RWPE1 (cell line): ENCODE measurements around the gene FGFR2.

Source experiments
- CTCF ChIA-PET: fragments of 350-600 bp; sonication (Branson Sonifier 250); formaldehyde crosslinking; extraction: SDS; loops from one replicate; lab custom pipeline; 2021; lab: Yijun Ruan, JAX
- POLR2A ChIA-PET: fragments of 400-600 bp; formaldehyde crosslinking; extraction: SDS; loops from one replicate; lab custom pipeline; 2020; ENCODE audit warnings: antibody characterized with exemption; ENCODE audit not compliant: low non-redundant PET; lab: Yijun Ruan, JAX
- DNase-seq: peaks from one replicate; pipeline ENCODE4 v3.0.0; 2012; ENCODE audit warnings: low spot score
- H3K27ac ChIP-seq: fragments of 450-650 bp; 2 replicates; pipeline ENCODE4 v1.5.1; 2017
- TF ChIP-seq, protein P1 (sequence below): fragments of 450-650 bp; conservative IDR thresholded peaks from 2 replicates; pipeline ENCODE4 v1.5.1; 2017; ENCODE audit warnings: low read depth, mild to moderate bottlenecking

FGFR2 gene

DNA sequence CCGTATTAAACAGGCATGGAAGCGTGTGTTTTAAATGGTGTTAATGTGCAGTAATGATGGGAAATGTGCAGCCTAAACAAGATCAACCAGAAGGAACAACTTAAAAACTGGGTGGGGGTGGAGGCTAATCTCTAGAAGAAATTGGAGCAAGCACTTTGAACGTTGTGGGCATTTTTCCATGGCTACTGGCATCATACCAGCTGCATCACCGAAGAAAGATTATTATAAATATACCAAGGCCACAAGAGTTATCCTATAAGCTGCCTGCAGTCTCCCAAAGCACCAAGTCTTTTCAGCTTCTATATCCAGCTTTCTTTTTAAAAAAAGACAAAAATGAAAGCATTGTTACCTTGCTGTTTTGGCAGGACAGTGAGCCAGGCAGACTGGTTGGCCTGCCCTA is 79.9 kb downstream of the FGFR2 start:
- ChIA-PET POLR2A (no interaction called here), CTCF (no interaction called here)
- TF ChIP-seq, protein P1, sequence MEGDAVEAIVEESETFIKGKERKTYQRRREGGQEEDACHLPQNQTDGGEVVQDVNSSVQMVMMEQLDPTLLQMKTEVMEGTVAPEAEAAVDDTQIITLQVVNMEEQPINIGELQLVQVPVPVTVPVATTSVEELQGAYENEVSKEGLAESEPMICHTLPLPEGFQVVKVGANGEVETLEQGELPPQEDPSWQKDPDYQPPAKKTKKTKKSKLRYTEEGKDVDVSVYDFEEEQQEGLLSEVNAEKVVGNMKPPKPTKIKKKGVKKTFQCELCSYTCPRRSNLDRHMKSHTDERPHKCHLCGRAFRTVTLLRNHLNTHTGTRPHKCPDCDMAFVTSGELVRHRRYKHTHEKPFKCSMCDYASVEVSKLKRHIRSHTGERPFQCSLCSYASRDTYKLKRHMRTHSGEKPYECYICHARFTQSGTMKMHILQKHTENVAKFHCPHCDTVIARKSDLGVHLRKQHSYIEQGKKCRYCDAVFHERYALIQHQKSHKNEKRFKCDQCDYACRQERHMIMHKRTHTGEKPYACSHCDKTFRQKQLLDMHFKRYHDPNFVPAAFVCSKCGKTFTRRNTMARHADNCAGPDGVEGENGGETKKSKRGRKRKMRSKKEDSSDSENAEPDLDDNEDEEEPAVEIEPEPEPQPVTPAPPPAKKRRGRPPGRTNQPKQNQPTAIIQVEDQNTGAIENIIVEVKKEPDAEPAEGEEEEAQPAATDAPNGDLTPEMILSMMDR = no peak
- DNase-seq = no peak
- H3K27ac ChIP-seq = no peak overlapping the region

DNA sequence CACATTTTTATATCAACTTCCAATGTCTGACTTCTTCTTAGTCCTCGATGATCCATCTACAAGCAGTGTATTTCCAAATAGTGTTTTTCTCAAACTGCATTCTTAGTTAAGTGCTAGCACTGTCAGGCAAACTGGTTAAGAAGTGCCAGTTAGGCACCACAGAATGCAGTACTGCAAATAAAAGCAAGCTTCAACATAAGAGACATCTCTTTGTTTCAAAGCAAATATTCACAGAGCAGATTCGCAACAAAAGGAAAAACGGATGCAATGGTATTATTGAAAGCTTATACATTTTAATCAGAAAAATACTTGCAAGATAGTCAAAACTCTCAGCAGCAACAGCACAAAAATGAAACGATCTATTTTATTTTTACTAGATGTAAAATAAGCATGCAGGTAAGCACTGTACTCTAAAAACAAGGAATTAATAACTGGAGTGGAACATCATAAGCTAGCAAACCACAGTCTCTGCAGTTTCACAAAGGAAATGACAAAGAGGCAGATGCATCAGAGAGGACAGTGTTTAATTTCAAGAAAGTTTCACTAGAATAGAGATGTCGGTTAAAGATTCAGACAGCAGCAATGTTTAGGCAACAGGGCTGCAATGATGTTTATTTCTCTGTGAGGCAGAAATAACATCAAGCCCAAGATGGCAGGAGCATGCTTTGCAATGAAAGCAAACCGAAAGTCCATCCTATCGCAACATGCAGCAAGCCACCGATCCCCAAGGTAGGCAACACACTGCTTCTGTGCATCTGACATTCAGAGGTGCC is 82.0 kb downstream of the FGFR2 start:
- no peak overlapping the region for H3K27ac ChIP-seq
- ChIA-PET CTCF (no interaction called here), POLR2A (no interaction called here)
- DNase-seq = no peak
- TF ChIP-seq, protein P1 = no peak

DNA sequence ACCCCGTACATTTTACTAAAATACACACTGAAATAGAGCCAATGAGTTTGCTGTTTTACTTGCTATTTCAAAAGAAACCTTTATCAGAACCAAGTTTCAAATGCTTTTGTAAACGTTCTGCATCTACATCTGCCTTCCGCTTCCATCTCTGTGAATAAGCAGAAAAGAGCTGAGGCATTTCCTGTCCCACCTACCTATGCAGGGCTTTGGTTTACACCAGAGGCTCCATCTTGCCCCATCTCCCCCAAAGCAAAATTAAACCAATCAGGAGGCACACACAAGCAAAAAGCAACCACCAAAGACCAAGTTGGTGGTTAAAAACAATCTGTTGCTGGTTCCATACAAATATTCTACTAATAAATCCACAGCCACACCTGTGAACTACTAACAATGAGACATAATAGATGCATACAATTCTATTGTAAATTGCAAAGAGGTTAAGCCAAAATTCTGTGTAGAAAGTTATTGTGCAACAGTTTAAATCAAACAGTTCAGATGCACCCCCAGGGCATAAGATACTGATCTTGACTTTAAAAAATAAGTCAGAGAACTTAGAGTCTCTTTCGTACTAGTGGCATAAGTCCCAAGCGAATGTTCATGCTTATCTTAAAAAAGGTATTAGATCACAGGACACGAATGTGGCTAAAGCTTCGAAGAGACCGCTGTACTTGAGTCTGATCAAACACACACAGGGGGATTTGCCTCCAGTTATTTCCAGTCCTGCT is 83.9 kb downstream of the FGFR2 start:
- DNase-seq = no peak
- no peak overlapping the region for H3K27ac ChIP-seq
- CTCF ChIA-PET = no interaction called here
- TF ChIP-seq, protein P1 = no peak
- POLR2A ChIA-PET = no interaction called here

DNA sequence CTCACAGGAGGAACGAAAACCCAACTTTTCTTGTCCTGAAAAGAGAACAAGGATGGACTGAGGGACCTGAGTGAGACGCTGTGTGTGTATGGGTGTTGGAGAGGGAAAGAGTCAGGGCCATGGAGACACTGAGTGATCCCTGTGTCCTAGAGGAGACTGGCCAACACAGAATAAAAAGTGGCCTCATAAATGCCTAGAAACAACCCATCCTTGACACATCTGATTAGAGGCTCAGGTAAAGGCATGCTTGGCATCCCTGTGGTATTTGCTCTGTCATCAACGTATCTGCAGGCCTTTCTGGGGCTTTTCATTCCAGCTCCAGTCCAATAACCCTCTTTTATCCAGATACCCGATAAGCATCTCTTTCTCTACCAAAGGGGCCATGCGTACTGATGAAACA is 86.3 kb downstream of the FGFR2 start:
- CTCF ChIA-PET = no interaction called here
- peak; percentile 39 for DNase-seq
- TF ChIP-seq, protein P1 = no peak

DNA sequence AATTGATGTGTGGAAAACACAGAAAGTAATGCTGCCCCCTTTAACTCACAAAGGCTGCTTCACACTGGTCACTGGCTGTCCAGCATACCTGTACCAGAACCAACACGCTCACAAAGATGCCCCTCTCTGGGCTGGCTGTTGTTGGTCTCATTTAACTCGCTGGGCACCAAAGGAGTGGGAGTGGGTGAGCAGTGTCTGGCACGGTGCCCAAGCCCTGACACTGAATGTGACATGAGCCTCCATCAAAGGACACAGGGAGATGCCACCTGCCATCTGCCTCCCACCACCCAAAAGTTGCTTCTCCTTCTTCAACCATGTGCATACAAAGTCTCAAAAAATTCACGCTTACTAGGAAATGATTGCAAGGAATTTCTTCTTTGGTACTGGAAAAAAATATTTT is 86.8 kb downstream of the FGFR2 start:
- no peak overlapping the region for H3K27ac ChIP-seq
- CTCF ChIA-PET = no interaction called here
- POLR2A ChIA-PET = no interaction called here
- DNase-seq = no peak
- TF ChIP-seq, protein P1 = no peak

More for the DNA sequence above, 86.3 kb downstream of the FGFR2 start:
- H3K27ac ChIP-seq = no peak overlapping the region
- POLR2A ChIA-PET = no interaction called here

DNA sequence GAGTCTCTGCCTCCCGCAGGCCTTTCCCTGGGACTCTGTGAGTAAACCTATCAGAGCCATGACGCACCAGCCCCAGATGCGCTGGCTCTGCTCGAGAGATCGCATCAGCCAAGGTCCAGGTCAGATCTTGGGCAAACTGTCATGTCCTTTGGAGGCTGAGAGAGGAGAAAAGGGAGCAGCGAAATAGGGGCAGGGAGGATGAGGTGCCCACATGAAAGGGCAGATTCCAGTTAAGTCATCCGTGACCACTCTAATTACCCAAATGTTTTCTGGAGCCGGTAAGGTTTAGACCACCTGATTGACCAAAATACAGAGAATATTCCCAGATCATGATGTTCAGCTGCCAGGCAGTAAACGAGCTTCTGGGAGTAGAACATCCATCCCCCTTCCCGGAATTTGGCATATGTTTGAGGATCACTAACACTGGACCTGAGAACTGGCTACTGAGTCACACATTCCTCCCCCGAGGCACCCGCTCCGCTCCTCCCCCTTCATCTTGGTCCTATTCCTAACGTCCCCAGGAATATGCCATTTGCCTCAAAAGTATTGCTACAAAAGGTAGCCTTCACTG is 88.0 kb downstream of the FGFR2 start:
- H3K27ac ChIP-seq = no peak overlapping the region
- POLR2A ChIA-PET = no interaction called here
- DNase-seq = peak; percentile 68
- TF ChIP-seq, protein P1 = no peak
- CTCF ChIA-PET = no interaction called here
